Activated CD4-positive, alpha-beta T cell treated with anti-CD3 and anti-CD28 coated beads for 48 hours (primary cell): Measurements from ENCODE around the gene TLCD2.
"Not testable (repeated sequence)": the region's sequence is repeated elsewhere in the genome, so short reads cannot be mapped to it uniquely, and the experiment has no call there.

Experiments used
- DNase-seq: peaks from one replicate; pipeline ENCODE4 v3.0.0-alpha.2; 2020

TLCD2 gene

GRCh38 chr17:1715803-1716075, 5.6 kb upstream of the TLCD2 start:
- DNase-seq: no peak

- DNase-seq: peak; percentile 58
These were observed 5.0 kb upstream of the TLCD2 start for GRCh38 chr17:1714980-1715802.

- peak; percentile 47 for DNase-seq
These were observed 4.3 kb upstream of the TLCD2 start for GRCh38 chr17:1714427-1714979.

GRCh38 chr17:1713878-1714426, 3.8 kb upstream of the TLCD2 start:
- no peak for DNase-seq

- DNase-seq: no peak
These were observed 3.1 kb upstream of the TLCD2 start for GRCh38 chr17:1713160-1713877.

GRCh38 chr17:1712271-1712670, 2.1 kb upstream of the TLCD2 start:
- no peak for DNase-seq

- DNase-seq: no peak
These were observed 1.6 kb upstream of the TLCD2 start for GRCh38 chr17:1711804-1712203.

- no peak for DNase-seq
These were observed 803 bp upstream of the TLCD2 start for GRCh38 chr17:1710807-1711553.

- no peak for DNase-seq
These were observed 700 bp downstream of the TLCD2 start for GRCh38 chr17:1709403-1709951.

- DNase-seq: not testable (repeated sequence)
These were observed 1.3 kb downstream of the TLCD2 start for GRCh38 chr17:1708791-1709346.

- no peak for DNase-seq
These were observed 3.1 kb downstream of the TLCD2 start for GRCh38 chr17:1707107-1707506.

- DNase-seq: no peak
These were observed 5.2 kb downstream of the TLCD2 start for GRCh38 chr17:1705004-1705403.

- DNase-seq: no peak
These were observed 7.1 kb downstream of the TLCD2 start for GRCh38 chr17:1703063-1703462.

- DNase-seq: not testable (repeated sequence)
These were observed 10.3 kb downstream of the TLCD2 start for GRCh38 chr17:1699891-1700290.

GRCh38 chr17:1697681-1698080, 12.5 kb downstream of the TLCD2 start:
- DNase-seq: no peak

GRCh38 chr17:1695365-1695764, 14.8 kb downstream of the TLCD2 start:
- DNase-seq: no peak

GRCh38 chr17:1693339-1693738, 16.8 kb downstream of the TLCD2 start:
- no peak for DNase-seq

- no peak for DNase-seq
These were observed 19.5 kb downstream of the TLCD2 start for GRCh38 chr17:1690544-1691221.

GRCh38 chr17:1688405-1688804, 21.8 kb downstream of the TLCD2 start:
- DNase-seq: not testable (repeated sequence)

GRCh38 chr17:1686086-1686485, 24.1 kb downstream of the TLCD2 start:
- no peak for DNase-seq

- DNase-seq: peak; percentile 99
These were observed 25.6 kb downstream of the TLCD2 start, which contains the start of gene PRPF8 for GRCh38 chr17:1684378-1685189. TSS of gene PRPF8 (minus strand) at chr17:1684867. CDS start at chr17:1684571, 296 bp downstream.
